ENCODE measurements around the gene TNFAIP2.
A peak's percentile ranks its signal among the peaks of the same experiment; 100 is the strongest.

The TNFAIP2 gene, protein sequence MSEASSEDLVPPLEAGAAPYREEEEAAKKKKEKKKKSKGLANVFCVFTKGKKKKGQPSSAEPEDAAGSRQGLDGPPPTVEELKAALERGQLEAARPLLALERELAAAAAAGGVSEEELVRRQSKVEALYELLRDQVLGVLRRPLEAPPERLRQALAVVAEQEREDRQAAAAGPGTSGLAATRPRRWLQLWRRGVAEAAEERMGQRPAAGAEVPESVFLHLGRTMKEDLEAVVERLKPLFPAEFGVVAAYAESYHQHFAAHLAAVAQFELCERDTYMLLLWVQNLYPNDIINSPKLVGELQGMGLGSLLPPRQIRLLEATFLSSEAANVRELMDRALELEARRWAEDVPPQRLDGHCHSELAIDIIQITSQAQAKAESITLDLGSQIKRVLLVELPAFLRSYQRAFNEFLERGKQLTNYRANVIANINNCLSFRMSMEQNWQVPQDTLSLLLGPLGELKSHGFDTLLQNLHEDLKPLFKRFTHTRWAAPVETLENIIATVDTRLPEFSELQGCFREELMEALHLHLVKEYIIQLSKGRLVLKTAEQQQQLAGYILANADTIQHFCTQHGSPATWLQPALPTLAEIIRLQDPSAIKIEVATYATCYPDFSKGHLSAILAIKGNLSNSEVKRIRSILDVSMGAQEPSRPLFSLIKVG

DNA sequence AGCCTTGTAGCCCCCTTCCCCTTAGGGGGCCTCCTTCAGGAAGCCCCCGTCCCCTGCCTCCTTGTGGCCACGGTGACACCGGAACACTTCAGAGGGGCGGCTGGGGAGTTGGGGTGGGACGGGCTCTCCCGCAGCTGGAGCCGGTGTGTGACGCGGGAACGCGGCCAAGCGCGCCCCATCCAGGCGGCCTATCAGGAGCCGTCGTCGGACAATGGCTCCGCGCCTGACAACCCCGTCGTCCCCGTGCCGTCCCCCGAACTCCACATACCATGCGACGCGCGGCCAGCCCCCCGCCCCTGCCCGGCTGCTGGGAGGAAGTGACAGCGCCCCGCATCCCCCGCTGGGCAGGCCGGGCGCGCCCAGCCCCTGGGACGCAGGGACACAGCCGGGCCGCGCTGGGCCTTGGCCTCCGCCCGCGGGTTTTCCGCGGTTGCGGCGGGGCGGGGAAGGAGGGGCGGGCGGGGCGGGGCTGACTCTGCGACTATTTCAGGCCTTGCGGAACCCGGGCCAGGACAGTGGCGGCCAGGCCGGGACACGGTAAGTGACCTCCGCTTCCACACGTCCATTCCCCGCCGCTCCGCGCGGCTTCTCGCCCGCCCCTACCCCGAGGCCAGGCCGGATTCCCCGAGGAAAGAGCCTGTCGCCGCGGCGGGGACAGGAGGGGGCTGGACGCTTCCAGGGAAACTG, at the start of gene TNFAIP2:
TNFAIP2 (plus strand) TSS at position 515 of the 687 bp plus-strand sequence. CDS start 2,997 bp downstream, outside the sequence.
- DNase-seq (ENCODE audit: low read depth): no peak

DNA sequence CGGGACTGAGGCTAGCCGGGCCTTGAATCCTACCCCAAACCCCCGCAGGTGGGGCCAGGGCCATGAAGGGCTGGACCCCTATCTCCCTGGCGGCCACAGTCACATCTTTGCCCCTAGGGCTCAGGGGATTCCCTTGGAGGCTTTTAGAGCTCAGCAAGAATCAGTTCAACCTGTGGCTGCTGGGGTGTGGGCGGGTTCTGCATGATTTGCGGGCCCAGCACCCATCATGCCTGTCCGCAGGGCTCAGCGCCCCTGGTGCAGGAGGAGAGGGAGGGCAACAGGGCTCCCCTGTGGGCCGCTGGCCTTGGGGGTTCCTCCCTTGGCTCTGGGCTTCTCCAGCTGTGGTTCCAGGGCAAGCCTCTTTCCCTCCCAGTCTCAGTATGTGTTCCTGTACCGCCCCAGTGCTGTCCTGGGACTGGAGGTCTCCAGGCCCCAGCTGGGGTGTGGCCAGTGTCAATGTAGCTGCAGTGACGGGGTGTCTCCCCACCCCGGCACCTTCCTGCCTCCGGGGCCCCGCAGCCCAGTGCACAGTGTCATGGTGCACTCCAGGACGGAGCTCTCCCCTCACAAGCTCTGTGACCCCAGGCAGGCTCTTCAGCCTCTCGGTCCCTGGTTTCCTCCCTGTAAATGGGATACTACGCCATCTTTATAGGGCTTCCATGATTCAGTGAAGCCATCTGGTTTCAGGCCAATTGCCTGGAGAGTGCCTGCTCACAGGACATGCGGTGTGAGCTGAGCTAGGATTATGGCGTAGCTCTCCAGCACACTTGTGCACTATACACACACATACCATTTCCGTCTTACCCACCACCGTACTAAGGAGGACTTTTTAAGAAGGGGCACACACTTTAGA, 49.2 kb upstream of the TNFAIP2 start:
- DNase-seq (ENCODE audit: low read depth): no peak

DNA sequence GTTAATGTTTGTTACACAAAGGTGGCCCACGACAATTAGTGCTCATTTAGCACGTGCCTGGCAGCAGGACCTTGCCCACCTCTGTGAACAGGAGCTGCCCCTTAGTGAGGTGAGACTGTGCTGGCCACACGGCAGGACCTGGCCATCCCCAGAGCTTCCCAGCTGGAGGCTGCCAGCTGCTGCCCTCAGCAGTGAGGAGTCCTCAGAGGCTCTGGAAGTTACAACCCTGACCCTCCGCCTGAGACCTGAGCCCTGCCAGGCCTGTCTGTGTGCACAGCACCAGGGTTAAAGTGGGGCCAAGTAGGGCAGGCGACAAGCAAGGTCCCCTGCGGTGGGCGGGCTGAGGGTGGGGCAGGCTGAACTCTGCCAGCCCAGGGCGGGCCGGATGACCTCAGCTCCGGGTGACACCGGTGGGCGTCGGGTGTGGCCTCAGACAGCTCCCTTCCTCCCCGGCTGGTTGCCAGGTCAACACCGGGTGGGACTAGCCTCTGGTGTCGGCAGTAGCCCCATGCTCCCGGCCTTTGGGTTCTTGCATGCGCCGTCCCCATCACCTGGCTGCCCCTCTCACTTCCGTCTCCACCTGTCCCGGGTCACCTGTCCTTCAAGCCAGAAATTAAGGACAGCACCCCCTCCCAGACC, 48.4 kb upstream of the TNFAIP2 start:
- no peak for DNase-seq (ENCODE audit: low read depth)

DNA sequence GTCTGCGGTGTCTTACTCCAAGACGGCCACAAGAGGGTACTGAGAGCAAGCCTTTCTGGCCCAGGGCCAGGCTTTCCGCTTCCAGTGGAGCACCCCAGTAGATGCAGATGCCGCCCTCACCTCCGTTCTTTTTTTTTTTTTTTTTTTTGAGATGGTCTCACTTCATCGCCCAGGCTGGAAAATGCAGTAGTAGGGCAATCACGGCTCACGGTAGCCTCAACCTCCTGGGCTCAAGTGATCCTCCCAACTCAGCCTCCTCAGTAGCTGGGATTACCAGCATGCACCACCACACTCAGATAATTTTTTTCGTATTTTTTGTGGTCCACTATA, 44.9 kb upstream of the TNFAIP2 start:
- DNase-seq (ENCODE audit: low read depth): peak; percentile 37

DNA sequence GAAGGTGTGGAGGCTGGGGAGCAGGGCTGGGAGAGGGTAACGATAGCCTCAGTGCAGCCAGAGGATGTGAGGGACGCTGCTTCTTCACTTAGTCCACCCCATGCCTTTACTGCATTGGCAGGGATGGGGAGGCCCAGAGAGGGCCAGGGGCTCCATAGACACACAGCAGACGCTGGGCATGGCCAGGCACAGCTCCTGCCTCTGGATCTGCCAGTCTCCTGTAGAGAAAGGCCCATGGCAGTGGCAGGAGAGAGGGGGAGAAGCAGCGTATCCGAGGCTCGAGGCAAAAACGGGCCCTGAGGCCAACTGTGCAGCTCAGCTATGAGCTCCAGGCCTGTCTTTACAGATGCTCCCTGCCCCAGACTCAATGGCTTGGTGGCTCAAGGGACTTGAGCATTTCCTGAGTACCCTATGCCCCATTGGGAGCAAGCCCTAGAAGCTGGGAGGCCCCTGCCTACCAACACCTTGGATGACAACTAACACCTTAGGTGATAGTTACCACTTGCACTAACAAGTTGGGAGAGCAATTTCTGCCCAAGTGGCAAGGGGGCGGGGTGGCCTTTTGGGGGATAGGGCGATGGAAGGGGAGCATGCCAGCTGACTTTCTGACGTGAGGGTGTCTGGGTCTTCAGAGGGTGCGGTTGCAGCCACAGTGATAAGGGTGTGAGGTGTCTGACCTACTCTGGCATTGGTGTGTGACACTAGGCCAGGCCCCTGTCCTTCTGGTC, 44.2 kb upstream of the TNFAIP2 start:
- no peak for DNase-seq (ENCODE audit: low read depth)

DNA sequence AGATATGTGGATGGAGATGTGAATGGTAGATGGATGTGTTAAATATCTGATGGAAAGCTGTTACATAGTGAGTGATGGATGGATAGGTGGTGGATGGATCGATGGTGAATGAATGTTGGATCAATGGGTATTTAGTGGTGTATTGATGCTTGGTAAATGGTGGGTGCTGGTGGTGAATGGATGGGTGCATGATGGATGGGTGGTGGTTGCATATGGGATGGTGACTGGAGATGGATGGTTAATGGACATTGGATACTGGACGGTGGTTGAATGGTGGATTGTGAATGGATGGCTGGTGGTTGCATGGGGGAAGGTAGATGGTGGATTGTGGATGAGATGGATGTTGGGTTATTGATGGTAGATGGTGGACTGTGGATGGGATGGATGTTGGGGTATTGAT, 41.3 kb upstream of the TNFAIP2 start:
- no peak for DNase-seq (ENCODE audit: low read depth)

DNA sequence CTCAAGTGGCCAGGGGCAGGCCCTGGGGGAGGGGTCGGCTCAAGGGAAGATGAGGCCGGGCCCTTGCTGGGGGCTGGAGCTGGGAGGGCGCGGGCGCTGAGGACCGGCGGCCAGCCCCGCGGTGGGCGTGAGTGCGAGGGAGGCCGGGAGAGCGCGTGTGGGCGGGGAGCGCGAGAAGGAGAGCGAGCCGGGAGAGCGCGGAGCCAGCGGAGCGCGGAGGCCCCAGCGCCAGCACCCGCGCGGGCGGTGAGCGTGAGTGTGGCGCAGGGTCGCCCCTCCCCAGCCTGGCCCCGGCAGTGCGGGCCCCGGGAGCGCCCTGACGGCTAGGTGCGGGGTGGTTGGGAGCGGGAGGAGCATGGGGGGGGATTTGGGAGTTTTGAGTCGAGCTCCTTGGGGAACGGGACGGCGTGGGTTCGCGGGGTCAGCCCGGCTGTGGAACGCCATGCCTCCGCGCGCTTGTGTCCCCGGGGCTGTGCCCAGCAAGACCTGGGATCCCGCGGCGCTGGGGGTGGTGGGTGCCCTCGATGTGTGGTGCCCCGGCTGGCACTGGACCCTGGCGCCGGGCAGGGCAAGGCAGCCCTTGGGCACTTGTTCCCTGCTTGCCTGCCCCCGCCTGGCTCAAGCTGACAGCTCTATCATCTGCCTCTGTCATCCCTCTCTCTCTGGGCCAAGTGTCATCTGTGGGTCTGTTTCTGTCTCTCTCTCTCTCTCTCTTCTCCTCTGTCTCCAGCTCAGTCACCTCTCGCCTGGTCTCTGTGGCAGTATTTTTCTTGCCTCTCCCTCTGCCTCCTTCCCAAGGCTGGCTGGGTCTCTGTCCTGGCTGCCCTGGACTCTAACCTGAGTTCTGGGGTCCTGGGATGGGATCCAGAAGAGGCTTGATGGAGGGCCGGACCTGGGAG, 39.0 kb upstream of the TNFAIP2 start, which contains the start of gene LBHD2:
LBHD2 (plus strand) TSS at position 190 of the 899 bp plus-strand sequence. CDS start 1,803 bp downstream, outside the sequence.
- DNase-seq (ENCODE audit: low read depth): no peak

DNA sequence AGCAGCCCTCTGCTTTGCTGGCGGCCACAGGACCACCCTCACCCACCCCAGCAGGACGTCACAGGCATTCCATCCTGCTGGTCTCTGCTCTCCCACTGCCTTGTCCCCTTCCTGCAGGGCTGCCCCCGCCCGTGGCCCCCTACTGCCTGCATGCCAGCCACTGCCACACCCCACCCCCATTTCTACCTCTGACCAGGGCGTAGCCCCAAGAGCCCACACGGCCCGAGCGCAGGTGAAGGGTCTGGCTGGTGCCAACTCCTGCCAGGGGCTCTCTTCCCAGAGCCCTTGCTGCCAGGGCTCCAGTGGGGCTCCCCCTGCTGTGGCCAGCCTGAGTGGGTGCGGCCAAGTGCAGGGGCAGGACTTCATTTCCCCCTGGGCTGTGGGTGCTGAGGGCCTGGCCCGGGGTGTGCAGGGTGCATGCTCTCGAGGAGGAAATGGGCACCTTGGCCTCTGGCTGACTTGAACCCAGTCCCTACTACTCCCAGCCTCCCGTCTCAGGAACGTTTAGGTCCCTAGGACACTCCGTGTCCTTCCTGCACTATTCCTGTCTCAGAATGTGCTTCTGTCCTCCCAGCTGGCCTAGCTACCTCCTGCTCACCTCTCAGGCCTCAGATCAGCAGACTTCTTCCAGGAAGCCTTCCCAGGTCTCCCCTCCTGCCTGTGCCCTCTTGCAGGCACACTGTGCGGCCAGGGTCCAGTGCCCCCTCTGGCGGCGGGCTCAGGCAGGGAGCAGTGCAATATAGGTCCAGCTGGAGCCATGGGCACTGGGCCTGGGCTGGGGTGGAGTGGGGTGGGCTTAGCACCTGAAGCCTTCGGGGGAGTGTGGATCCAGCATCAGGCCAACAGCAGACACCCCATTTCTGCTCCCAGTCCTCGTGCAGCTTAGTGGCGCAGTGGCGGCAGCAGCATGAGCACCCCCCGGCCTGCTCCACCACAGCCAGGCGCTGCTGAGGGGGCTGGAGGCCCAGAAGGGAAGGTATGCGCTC, 37.9 kb upstream of the TNFAIP2 start:
- DNase-seq (ENCODE audit: low read depth): no peak

DNA sequence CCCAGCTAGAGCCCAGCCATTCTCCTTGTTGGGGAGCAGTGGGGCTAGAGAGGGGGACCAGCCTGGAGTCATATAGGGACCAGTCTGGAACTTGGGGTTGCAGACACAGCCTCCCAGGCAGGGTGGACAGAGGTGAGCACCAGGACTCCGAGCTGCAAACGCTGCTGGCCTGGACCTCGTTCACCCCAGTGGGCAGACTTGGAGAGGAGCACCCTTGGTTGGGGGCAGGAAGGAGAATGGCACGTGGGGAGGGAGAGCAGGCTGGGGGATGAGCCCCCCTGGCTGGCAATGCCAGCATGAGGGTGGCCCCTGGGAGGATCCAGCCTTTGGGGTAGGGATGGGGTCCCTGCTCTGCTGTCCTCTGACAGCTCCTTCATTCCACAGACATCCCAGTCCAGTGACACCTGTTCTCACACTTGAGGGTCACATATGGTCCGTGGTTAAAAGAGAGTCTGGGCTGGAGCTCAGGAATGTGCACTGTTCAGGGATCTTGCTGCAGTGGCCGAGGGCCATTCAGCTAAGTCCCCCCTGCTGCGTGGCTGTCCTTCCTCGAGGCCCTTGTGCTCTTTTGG, 36.4 kb upstream of the TNFAIP2 start:
- DNase-seq (ENCODE audit: low read depth): no peak

DNA sequence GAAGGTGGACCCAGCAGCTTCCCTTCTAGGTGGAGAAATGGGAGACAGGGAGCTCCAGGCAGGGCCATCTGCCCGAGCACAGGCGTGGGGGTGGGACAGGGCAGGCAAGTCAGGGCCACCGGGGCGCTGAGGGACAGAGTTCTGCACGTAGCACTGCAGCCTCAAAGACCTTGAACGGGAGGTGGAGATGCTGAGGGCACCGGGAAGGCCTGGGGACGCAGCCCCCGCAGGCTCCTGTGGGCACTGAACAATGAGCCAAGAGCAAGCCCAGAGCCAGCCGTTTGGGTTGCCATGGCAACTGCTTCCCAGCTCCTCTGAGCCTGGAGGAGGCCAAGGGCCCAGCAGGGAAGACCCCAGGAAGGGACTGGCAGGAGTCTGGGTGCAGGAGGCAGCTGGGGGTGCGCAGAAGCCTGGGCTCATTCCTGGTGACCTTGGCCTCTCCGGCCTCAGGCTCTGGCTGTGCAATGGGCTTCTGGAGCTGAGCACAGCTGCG, 35.9 kb upstream of the TNFAIP2 start:
- DNase-seq (ENCODE audit: low read depth): no peak

DNA sequence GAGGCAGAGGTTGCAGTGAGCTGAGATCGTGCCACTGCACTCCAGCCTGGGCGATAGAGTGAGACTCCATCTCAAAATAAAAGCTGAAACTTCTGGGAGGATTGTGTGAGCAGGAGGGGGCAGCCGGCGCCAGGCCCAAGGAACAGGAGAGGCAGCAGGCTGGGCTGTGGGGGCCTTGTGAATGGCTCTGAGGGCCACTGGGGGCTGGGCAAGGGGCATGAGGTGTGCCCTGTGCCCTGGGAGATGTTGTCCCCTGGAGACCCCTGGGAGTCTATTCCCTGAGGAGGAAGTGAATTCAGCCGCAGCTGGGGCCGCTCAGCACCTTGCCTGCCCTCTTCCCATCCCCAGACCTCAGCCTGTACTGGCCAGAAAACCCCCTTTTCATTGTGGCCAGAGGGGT, 34.3 kb upstream of the TNFAIP2 start:
- no peak for DNase-seq (ENCODE audit: low read depth)

DNA sequence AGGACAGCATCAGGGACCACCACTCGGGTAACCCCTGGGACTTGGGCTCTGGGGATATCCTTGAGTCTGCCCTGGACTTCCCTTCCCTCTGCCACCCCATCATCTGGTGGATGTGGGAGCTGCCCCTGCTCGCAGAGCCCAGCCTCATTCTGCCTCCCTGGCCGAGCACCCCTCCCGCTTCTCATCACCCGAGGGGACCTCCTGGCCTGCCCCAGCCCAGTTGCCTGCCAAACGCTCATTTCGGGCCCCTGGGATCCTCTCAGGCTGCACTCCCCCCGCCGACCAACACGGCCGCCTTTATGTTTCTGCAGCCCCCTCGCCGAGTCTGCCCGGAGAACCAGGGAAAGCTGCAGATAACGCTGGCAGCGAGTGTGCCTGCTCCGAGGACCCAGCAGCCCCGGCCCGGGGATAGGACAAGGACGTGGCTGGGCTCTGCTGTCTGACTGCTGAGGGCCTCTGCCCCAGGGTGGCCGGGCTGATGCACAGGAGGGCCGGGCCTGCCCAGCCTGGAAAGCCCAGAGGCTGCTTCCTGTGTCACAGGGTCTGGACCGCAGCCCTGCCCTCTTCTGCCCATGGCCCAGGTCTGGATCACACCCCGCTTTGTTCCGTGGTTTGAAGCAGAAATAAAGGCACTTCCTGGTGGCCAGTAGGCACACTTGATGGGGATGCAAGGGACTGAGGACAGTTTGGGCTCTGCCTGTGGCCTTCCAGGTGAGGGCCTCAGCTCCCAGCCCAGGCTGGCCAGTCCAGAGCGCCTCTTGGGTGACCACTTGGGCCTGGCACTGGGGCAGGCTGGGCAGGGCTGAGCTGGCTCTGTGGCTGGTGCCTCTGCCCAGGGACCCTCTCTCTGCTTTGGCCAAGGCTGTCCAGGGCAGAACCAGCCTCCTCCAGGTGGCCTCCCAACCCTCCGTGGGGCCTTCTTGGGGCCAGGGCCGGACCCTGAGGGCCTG, 33.6 kb upstream of the TNFAIP2 start:
- no peak for DNase-seq (ENCODE audit: low read depth)

DNA sequence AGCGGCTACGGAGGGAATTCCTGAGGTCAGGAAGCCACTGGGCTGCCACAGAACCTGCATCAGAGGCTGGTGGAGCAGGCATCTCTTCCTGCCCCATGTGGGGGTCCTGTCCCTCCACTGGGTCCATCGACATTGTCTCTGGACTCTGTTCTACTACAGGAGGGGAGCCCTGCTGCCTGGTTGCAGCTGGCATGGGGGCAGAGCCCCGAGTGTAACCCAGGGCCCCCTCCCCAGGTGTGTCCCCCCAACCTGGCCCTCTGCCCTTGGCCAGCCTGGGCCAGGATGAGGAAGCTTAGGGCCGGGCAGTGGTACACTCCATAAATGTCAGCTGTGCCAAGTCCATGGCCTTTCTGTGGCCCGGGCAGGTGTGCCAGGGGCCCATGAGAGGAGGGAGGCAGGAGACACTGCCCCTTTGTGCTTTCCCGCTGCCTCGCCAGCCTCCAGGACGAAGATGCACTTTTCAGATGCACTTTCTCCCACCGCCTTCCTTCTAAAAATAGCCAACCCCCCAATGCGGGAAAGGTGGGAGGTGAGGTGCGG, 32.7 kb upstream of the TNFAIP2 start:
- DNase-seq (ENCODE audit: low read depth): no peak

DNA sequence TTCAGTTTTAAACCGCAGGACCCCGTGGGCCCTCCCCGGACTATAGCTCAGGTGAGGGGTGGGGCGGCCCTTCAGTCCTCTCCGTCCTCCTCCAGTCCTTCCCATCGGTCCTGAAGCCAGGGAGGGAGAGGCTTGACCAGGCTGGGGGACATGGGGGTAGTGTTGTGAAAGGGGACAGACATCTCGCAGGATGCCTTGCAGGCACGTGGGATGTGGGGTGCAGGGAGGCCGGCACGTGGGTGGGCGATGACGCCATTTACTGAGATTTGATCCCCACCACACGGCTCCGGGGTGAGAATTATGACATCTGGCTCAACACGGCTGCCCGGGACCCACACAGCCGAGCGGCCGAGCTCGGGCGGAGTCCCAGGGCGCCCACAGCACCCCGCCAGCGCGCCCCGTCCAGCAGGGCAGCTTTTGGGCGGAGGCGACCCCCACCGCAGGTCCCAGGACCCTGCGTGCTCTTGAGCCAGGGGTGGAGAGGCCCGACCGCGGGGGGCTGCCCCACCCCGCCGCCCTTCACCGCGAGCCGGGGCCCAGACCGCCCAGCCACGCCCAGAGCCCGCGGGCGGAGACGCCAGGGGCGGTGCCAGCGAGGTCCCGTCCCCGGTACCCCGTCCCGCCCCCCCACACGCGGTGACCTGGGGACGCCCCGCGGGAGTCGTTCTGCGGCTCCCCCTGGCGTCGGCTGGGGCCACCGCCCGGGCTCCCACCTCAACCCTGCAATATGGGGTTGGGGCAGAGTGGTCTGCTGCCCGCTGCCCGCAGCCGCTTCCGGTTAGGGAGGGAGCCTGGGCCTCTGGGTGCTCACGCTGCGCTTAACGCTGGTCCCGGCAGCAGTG, 32.0 kb upstream of the TNFAIP2 start:
- DNase-seq (ENCODE audit: low read depth): no peak

DNA sequence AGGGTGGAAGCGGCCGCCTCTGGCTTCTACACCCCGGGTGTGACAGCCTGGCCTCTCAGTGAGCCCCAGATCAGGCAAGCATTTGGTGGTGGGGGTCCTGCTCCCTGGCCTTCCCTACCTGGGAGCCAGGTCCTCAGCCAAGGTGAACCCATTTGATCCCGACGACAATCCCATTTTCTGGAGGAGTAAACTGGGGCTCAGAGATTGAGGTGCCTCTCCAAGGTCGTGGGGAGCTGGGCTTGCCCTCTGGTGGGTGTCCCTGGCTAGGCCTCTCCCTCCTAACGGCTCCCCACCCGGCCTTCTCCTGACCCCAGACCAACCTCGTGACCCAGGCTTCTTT, 31.4 kb upstream of the TNFAIP2 start:
- DNase-seq (ENCODE audit: low read depth): no peak

Measured in non-pigmented ciliary epithelial cell (primary cell).